GM18909 (cell line): ENCODE data around the gene ANKS1A.

Experiments used
- ATAC-seq: cut with Tn5 transposase; IDR thresholded peaks from one replicate; pipeline ENCODE4 v1.9.1; 2021; ENCODE audit warnings: mild to moderate bottlenecking; ENCODE audit not compliant: unreplicated experiment, poor library complexity

Gene ANKS1A

DNA sequence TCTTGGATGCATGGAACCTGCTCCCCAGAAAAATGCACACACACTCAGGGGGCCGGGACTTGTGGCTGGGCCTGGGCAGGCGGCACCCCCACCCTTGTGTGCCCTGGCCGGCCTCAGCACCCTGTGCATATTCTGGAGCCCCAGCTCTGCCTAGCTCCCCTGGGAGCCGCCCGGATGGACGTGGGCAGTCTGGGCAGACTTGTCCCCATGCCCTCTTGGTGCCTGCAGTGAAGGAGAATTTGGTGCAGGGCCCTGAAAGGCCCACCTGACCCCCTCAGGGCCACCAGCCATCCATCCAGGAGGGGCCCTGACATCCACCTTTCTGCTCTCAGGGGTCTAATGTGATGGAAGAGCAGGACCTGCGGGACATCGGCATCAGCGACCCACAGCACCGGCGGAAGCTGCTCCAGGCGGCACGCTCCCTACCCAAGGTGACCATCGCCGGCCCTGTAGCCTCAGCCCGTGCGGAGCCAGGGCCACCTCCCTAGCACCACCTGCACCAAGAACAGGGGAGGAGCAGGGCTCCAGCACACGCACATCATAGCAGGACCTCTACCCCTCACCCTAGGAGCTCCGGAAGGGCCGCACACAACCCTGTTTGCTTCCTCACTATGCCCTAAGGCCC lies 189.3 kb downstream of the ANKS1A start:
- ATAC-seq, result no peak

DNA sequence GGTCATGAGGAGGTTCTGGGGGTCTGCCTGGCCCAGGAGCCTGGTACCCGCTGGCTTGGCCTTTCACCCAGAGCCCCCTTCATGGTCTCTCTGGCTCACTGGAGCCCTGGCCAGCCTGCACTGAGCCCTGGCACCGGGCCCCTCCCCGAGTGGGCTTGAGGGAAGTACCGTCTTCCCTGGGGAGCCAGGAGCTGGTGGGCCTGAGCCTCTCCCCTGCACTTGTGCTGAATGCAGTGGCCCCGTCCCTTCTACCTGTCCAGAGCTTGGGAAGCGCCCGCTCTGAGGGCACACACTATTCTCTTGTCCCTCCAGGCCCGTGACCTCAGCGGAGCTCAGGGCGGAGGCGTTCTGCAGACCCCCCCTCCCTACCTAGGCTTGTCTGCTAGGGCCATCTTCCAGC lies 189.8 kb downstream of the ANKS1A start:
- no peak for ATAC-seq

DNA sequence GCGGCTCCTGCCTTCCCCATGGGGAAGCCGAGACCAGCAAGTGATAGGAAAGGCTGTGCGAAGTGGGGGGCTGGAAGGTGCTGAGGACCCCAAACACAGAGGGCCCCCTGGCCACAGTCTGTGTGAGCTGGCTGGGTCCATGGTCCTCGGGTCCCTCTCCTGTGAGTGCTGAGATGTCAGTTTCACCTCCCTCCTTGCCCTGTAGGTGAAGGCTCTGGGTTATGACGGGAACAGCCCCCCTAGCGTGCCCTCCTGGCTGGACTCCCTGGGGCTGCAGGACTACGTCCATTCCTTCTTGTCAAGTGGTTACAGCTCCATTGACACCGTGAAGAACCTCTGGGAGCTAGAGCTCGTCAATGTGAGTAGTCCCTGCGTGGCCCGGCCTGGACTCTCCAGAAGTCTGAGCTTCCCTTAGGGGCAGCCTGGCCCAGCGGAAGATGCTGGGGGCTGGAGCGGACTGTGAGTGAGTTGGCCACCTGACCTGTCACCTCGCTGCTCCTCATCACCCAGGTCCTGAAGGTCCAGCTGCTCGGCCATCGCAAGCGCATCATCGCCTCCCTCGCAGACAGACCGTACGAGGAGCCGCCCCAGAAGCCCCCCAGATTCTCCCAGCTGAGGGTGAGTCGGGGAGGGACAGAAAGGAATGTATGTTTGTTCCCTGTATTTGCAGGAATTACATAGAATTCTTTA lies 190.4 kb downstream of the ANKS1A start:
- ATAC-seq, result no peak

DNA sequence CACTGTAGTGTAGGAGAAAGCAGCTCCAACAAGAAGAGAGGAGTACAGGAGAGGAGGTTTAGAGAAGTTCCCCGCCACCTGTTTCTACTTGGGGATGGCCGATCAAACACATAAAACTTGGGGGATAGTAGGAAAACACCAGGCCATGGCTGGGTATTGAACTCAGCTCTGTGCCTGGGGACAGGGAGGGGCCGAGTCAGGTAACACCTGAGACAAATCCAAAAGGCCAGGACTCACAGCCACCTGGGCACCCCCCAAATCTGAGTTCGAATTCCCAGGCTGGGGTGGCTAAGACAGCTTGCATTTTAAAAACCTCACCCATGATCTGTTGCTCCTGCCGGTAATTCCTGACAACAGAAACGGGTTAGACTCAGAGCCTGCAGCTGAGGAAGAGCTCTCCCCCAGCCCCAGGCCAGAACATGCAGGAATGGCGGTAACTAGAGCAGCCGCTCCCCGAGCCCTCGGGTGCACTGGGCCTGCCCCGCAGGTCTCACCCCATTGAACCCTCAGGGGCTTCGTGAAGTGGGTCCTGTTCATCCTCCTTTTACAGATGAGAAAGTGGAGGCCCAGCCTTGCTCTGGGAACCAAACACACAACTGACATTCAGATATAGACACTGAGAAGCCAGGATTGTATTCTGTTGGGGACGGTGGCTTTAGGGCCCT lies 191.1 kb downstream of the ANKS1A start:
- no peak for ATAC-seq

DNA sequence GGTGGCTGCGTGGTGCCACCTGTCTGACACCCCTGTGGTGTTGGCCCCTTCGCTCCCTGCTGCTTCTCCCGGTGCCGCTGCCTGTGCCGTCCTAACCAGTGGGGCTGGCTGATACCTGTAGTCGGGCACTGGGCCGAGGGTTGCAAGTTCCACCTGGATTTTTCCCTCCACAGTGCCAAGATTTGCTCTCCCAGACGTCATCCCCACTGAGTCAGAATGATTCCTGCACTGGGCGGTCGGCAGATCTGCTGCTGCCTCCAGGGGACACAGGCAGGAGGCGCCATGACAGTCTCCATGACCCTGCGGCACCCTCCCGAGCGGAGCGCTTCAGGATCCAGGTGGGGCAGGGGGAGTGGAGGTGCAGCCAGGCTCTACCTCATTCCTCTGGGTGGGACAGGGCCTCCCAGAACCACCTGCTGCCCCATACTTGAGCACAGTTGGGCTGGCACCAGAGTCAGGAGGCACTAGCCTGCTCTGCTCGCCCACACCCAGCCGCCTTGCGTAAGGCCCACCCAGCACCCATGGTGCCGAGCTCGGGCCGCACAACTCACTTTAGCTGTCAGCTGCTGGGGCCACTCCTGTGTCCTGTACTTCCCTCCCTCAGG lies 191.9 kb downstream of the ANKS1A start:
- ATAC-seq, result no peak

DNA sequence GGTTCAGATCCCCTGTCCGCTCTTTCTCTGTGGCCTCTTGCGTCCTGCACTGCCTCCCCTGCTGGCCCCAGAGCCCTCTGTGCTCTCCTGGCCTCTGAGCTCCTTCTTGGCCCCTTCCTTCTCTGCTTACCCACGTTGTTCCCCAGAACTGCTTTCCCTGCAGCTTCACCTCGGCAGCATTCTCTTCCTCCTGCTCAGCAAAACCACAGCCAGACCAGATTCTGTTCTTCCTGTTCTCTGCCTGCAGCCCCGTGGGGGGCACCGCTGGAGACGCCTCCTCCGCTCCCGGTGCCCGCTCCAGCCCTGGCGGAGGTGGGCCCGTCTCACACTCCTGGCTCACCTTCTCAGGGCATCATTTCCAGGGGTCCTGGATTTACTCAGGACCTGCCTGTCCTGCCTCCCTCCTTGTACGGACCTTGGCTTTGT lies 192.4 kb downstream of the ANKS1A start:
- ATAC-seq, result no peak

DNA sequence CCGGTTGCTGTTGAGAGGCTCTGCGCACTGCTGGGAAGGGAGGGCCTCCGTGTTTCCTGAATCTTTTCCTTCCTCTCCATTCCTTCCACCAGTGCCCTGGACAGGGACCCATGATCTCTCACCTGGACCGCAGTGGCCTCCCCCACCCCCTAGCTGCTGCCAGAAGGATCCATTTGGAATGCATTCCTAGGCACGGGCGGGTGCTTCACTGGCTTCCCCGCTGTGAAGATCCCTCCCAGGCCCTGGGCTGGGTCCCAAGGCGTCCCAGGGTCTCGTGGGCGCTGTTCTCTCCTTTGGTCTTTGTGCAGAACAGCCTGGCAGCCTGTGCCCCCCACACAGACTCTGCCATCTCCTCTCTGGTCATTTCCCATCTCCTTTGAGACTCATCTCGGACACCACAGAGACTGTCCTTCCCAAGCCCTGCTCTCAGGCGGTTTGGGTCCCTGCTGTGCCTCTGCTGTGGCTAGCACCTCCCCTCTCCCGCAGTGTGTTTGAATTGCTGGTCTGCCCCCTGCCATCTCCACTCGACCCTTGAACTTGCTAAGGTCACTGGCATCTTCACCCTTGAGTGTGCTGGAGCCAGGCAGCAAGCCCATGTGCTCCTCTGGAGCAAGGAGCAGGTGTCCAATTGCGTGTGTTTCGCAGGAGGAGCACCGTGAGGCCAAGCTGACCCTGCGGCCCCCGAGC lies 193.1 kb downstream of the ANKS1A start:
- ATAC-seq, result no peak

DNA sequence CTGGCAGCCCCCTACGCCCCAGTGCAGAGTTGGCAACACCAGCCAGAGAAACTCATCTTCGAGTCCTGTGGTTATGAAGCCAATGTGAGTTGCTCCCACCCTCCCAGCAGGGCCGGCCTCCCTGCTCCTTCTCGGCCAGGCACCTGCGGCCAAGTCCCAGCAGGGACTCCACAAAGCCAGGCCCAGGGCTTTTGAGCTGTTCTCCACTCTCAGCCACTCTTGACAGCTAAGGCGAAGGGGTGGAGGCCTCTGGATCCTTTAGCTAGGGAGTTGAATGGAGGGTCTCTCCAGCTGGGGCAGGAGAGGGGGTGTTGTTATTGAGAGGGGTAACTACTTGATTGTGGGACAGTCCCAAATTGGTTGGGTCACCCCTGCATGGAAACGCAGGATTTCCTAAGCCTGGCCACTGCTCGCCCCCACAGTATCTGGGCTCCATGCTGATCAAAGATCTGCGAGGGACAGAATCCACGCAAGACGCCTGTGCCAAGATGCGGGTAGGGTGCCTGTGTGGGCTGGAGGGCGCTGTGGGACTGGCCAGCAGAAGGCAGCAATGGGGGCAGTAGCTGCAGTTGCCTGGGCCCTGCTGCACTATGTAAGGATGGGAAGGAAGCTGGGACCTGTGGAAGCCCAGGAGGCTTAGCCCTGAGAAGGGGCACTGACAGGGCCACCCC lies 193.8 kb downstream of the ANKS1A start:
- ATAC-seq, result no peak

DNA sequence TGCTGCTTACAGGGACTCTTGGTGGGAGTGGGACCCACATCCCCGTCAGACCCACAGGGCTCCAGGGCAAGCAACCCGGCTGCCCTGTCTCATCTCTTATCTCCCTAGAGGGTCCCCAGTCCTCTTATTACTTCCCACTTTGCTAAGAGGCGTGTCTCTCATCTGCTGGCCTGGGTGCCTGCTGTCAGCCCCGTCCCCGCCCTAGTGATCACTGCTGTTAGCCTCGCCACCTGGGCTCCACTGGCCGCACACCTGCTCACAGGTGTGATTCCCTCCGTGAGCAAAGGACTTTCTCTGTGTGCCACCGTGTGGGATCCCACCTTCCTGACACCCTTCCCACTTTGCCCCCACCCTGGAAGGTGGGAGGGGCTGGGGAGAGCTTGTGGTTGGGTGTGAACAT lies 194.5 kb downstream of the ANKS1A start:
- no peak for ATAC-seq

DNA sequence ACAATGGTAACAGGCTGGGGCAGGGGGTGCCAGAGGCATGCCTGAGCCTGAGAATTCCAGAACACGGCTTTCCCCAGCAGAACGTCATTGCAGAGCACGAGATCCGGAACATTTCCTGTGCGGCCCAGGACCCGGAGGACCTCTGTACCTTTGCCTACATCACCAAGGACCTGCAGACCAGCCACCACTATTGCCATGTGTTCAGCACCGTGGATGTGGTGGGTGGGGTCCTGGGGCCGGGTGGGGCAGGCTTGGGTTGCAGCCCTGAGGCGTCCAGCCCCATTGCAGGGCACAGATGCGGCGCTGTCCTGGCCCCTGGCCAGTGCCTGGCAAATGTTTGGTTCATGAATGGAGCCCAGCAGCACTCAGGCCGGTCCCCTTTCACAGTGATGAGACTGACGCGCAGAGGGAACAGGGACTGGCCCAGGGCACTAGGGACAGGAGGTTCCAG lies 195.0 kb downstream of the ANKS1A start:
- ATAC-seq, result no peak

DNA sequence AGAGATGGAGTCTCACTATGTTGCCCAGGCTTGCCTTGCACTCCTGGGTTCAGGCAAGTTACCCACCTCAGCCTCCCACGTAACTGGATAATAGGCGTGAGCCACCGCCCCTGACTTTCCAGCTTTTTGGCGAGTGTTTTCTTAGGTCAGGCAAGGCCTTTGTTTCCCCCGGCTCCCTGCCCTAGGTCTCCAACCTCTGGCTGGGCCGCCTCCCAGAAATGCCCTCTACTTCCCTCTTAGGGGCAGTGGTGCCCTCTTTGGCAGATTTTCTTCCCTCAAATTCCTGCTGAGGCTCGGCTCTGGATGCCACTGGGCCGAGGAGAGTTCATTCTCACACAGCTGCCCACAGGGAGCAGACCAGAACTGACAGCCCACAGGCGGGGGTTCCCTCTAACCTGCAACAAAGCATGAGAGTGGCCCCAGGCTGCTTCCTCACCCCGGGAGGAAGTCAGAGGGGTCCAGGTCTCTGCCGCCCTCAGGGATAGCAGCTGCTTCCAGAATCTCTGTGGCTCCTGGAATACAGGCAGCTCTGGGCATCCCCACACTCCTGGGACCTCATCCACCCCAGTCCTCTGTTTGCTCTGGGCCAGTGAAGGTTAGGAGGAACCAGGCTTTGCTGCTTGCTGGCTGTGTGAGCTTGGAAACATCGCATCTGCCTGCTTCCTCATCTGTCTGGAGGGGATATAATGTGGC lies 195.6 kb downstream of the ANKS1A start:
- no peak for ATAC-seq

DNA sequence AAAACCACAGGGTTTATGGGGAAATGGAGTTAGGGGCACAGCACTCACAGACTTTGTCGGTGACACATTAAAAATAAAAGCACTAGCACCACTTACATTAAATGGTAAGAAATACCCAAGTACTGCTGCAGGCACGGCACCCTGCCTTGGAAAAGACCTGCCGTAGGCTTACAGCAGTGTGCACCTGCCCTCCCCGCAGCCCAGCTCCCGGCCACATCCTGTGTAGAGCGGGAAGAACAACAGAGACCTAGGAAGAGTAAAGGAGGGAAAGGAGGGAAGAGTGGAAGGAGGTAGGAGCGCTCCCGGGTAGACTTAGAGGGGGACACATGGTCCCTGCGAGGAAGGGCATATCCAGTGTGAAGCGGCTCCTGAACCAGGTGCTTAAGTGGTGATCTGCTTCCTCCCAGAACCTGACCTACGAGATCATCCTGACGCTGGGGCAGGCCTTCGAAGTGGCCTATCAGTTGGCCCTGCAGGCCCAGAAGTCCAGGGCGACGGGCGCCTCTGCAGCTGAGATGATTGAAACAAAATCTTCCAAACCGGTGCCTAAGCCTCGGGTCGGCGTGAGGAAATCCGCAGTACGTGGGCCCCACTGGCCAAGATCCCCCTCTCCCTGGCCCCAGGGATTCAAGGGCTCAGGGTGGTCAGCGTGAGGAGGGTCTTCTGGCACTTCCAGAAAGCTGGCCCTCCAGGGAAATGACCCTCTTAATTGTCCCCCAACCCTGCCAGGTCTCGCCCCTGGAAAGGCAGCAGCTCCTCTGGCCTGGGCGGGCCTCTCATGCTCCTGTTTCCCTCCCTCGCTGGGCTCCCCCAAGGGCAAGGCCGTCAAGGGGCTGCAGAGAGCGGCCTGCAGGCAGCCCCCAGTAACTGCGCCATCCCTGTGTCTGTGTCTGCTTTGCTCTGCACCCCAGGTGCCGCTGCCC lies 196.6 kb downstream of the ANKS1A start:
- ATAC-seq, result no peak

DNA sequence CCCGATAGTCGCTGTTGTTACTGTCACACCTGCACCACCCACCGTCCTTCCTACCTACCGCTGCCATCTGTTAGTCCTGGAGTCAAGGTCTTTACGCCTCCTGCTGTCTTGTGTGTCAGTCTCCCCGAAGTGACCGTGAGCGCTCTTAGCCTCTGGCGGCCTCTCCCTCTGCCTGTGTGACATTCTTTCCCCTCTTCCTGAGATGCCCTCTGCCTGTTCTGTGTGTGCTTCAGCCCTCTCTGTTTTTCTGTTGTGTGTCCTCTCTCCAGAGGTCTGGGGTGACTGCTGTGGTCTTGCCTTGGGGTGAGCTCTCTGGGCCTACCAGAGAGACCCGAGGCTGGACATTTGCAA lies 197.2 kb downstream of the ANKS1A start:
- no peak for ATAC-seq

DNA sequence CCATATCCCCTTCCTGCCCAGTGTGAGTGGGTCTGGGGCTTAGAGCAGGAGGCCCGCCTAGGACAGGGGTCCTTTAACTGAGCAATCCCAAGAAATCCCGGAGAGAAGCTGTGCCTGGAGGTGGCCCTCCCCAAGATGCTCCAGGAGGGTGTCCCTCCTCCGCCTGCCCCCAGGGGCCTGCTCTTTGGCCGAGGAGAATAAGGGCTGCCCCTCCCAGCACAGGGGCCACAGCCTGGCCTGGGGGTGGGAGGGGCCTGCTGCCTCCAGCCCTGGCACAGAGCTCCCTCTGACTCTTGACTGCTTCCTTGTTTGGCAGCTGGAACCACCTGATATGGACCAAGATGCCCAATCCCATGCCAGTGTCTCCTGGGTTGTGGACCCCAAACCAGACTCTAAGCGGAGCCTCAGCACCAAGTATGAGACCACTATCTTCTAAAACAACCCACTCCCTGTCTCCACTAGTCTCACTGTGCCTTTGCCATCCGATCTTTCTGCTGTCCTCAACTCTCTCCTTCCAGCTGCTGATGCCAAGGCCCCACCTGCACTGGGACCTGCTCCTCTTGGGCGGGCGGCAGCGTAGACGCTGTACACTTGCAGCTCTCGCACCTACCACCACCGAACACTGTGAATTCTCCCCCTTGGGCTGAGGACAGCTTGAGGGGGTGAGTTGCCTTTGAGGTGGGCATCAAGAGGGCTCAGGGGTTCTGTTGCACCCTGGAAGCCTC lies 197.7 kb downstream of the ANKS1A start:
- ATAC-seq, result no peak

DNA sequence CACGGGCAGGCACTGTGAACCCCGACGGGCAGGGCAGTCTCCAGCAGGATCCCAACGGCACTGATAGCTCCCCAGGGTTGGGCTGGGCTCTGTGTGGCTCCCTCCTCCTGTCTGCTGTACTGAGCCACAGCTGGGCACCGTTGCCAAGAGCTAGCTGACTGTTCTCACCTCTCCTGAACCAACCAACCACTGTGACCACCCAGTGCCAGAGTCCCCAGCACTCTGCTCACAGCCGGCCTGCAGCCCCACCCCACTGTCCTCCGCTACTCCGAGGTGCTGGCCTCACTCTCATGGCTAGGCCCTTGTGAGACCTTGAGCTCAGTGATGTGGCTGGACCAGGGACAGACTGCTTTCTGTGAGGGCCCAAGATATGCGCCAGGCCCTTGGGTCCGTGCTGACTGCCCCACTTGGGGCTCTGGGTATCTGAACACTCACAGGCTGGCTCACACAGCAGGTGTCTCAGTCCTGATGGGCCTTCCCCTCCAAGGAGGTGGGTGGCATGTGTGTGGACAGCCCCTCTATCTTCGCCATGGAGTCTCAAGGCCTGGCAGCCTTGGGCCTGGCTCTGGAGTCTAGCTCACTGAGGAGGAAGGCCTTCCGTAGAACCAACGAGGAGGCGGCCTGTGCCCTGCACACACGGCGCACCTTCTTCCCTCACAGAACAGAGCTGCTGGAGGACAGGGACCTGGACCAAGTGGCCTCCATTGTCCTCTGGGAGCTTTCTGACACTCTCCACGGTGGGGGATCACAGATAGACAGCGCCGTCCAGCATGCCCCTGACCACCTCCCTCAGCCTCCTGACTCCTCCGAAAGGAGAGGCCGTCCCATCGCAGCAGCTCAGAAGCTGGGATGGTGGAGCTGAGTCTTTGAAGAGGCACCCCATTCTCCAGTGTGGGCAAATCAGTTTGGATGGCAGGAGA lies 198.6 kb downstream of the ANKS1A start:
- ATAC-seq, result no peak

DNA sequence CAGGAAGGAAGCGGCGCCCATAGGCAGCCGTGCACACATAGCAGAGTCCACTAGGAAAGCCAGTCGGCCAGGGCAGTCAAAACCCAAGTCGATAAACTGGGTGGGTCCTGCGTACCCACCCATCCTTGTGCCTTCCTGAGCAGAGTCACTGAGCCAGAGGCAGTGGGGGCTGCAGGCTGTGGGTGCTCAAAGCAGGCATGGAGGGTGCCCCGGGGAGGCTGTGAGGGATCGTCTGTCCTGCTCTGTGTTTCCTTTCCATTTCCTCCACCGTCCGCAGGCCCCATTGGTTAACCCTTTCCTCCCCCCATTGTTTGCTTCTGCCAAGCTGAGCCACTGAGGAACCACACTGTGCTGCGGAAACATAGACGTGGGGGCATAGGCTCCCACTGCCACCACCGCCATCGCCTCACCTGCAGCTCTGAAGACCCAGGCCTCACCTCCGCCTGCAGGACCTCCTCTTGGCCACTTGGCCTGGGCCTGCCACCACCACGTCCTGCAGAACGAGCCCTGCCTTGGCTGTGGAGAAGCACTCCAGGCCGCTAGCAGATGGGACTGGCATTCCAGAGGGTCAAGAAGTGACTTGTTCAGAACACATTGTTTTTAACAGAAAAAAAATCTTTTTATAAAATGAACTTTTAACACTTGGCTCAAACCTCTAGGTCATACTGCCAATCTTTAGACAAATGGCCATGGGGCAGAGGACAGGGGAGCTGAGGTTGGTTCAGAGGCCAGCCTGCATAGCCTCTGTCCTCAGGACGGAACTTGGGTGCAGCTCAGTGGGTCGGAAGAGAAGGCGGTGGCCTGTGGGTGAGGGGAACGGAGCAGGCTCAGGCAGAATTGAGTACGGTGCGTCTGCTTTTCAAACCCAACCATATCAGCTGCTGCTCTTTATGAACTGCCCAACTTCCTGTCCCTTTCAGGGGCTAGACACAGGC lies 199.5 kb downstream of the ANKS1A start:
- ATAC-seq, result no peak
